GM12874 (cell line): Measurements from ENCODE around the gene PAK5.

ENCODE experiments used
- TF ChIP-seq, protein P1 (sequence below): IDR thresholded peaks from 2 replicates; pipeline ENCODE4 v1.5.1; 2011; ENCODE audit warnings: low read depth, mild to moderate bottlenecking, control low read depth, low read length, moderate library complexity; ENCODE audit not compliant: insufficient read depth

Gene PAK5

DNA sequence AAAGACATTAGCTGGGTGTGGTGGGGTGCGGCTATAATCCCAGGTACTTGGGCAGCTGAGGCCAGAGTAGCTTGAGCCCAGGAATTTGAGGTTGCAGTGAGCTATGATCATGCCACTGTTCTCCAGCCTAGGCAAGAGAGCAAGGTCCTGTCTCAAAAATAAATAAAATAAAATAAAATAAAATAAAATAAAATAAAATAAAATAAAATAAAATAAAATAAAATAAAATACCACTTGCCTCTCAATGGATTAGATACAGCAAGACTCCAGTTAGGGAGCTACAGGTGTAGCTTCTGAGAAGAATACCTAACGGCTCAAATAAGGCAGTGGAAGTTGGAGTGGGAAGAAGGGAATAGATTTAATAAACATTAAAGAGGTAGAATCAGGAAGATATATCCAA is 13.7 kb upstream of the PAK5 start:
- TF ChIP-seq, protein P1, sequence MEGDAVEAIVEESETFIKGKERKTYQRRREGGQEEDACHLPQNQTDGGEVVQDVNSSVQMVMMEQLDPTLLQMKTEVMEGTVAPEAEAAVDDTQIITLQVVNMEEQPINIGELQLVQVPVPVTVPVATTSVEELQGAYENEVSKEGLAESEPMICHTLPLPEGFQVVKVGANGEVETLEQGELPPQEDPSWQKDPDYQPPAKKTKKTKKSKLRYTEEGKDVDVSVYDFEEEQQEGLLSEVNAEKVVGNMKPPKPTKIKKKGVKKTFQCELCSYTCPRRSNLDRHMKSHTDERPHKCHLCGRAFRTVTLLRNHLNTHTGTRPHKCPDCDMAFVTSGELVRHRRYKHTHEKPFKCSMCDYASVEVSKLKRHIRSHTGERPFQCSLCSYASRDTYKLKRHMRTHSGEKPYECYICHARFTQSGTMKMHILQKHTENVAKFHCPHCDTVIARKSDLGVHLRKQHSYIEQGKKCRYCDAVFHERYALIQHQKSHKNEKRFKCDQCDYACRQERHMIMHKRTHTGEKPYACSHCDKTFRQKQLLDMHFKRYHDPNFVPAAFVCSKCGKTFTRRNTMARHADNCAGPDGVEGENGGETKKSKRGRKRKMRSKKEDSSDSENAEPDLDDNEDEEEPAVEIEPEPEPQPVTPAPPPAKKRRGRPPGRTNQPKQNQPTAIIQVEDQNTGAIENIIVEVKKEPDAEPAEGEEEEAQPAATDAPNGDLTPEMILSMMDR, result no peak

DNA sequence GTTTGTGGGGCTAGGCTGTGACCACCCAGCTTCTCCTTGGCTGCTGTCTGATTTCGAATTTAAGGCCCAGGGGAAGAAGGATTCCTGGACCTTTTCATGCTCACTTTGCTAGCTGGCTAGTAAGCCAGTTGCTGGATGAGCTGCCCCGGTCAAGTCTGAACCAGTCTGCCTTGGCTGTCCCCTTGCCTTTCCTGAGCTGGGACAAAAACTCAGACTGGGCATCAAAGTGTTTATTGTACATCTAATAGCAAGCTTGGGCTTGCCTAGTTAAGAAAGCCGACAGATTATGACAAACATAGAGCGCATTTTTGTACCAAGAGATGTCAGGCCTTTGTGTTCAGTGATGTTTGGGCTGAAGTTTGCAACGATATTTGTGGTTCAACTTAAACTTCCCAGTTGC is 750 bp upstream of the PAK5 start:
- TF ChIP-seq, protein P1, result no peak

DNA sequence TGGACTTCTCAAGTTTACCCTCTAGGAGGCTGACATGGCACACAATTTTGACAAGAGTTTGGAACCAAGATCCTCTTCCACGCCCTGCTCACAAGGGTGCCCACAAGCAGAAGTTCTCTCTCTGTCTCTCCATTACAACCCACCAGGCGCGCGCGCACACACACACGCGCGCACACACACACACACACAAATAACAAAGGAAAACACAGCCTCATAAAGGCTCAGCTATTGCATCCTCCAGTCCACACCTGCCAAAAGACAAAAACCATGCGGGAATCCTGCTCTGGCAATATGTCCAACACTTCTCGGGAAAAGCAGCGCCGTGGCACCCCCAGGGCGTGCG is 870 bp downstream of the PAK5 start:
- TF ChIP-seq, protein P1, result no peak

- TF ChIP-seq, protein P1, result no peak
These were observed 1.2 kb downstream of the PAK5 start for GRCh38 chr20:9837634-9838033.

DNA sequence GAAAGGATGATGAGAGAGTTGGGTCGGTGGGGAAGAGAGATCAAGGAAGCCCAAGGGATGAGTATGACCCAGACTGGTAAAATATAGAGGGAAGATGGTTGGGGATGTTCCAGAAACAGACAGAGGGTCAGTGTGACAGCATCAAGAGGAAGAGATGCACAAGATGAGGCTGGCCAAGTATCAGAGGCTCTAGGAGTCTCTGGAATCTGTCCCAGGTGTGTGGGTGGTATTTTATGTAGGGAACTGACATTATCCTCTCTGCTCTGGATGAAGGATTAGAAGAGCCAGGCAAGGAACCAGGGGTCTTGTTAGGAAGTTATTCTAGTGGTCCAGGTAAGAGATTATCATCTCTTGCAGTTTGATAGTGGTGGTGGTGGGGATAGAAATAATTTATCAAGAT is 3.6 kb downstream of the PAK5 start:
- TF ChIP-seq, protein P1, result no peak

GRCh38 chr20:9831032-9831431 is 7.8 kb downstream of the PAK5 start:
- TF ChIP-seq, protein P1, result no peak

- TF ChIP-seq, protein P1, result no peak
These were observed 9.0 kb downstream of the PAK5 start for GRCh38 chr20:9829835-9830234.

GRCh38 chr20:9817654-9818053 is 21.2 kb downstream of the PAK5 start:
- TF ChIP-seq, protein P1, result no peak
